ENCODE data around the gene ZSCAN31.

GRCh38 chr6:28349344-28349891, 13.5 kb upstream of the ZSCAN31 start:
- TF ChIP-seq CTBP1 (IDR thresholded peaks at IDR 0.05; ENCODE audit: borderline replicate concordance) (no peak), LEF1 (IDR thresholded peaks at IDR 0.05; ENCODE audit: borderline replicate concordance) (no peak), ELF4 (IDR thresholded peaks at IDR 0.05) (no peak), FOXM1 (IDR thresholded peaks at IDR 0.05; ENCODE audit: borderline replicate concordance) (no peak), SP1 (IDR thresholded peaks at IDR 0.05) (no peak), ZNF384 (IDR thresholded peaks at IDR 0.05) (no peak), SUZ12 (IDR thresholded peaks at IDR 0.05) (no peak), BHLHE40 (IDR thresholded peaks at IDR 0.05; ENCODE audit: borderline replicate concordance) (no peak), NFRKB (IDR thresholded peaks at IDR 0.05) (no peak), ARNT (IDR thresholded peaks at IDR 0.05) (no peak)
- TF ChIP-seq, protein P1, sequence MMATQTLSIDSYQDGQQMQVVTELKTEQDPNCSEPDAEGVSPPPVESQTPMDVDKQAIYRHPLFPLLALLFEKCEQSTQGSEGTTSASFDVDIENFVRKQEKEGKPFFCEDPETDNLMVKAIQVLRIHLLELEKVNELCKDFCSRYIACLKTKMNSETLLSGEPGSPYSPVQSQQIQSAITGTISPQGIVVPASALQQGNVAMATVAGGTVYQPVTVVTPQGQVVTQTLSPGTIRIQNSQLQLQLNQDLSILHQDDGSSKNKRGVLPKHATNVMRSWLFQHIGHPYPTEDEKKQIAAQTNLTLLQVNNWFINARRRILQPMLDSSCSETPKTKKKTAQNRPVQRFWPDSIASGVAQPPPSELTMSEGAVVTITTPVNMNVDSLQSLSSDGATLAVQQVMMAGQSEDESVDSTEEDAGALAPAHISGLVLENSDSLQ (IDR thresholded peaks at IDR 0.05): no peak

Measured in HEK293T (cell line).